ENCODE results near the gene TTC22. TPM values are rescaled to one million over a fixed set of nuclear protein-coding genes. Genes with fewer than 3 reads are reported as not detected.

The TTC22 gene
- total RNA-seq, 1 experiment from 2014 or later: 0.59 TPM

DNA sequence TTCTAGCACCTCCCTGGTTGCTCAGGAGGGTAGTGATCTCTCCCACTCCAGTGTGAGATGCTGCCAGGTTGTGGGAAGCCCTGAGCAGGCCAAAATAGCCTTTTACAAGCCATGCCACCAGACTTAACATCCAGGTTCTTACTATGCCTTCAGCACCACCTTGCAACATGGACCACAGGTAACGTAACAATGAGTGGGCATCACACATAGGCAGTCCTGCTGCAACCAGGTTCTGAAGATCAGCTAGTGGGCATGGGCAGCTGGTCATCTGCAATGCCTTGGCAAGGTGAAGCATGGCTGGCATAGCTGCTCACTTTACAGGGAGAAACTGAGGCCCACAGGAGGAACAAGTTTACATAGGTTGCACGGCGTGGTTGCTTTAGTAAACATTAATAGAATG lies 45.2 kb upstream of the TTC22 start:
- no peak overlapping the region for H3K27ac Mint-ChIP-seq
- H3K4me1 Mint-ChIP-seq: no peaks in the 10 kb centered on the region
- Histone ChIP-seq H2BK12ac (ENCODE audit: insufficient read length, low read depth, low read length) (no peak overlapping the region), H2AK5ac (ENCODE audit: insufficient read length, low read length) (no peak overlapping the region), H3K23me2 (ENCODE audit: insufficient read length, low read depth, low read length, poor library complexity, severe bottlenecking) (no peaks in the 10 kb centered on the region), H4K8ac (replicated peaks; ENCODE audit: insufficient read length, low read depth, low read length) (no peak overlapping the region), H2BK120ac (ENCODE audit: low read depth, low read length, poor library complexity, severe bottlenecking) (no peak overlapping the region), H3K4ac (ENCODE audit: low read depth, low read length) (no peak overlapping the region), H2BK5ac (ENCODE audit: insufficient read length, low read length) (no peak overlapping the region), H3K27me3 (ENCODE audit: insufficient read depth, low read length) (no peaks in the 10 kb centered on the region), H3K14ac (ENCODE audit: insufficient read depth, low read length) (no peak overlapping the region), H4K5ac (ENCODE audit: insufficient read length, low read depth, low read length) (no peak overlapping the region), H4K91ac (ENCODE audit: insufficient read length, low read depth, low read length) (no peak overlapping the region), H3K4me1 (ENCODE audit: insufficient read depth, low read length) (no peaks in the 10 kb centered on the region), H3K9ac (ENCODE audit: extremely low read depth, insufficient read length, low read length) (no peak overlapping the region), H3K23ac (ENCODE audit: insufficient read length, low read depth, low read length) (no peak overlapping the region), H2BK20ac (ENCODE audit: low read depth, low read length, poor library complexity, severe bottlenecking) (no peak overlapping the region), H3K79me2 (ENCODE audit: insufficient read depth, low read length) (no peaks in the 10 kb centered on the region), H3K56ac (ENCODE audit: insufficient read length, low read depth, low read length) (no peak overlapping the region), H3K79me1 (ENCODE audit: insufficient read depth, low read depth, low read length, poor library complexity, severe bottlenecking) (no peaks in the 10 kb centered on the region), H3K9me3 (ENCODE audit: control insufficient read depth, low read depth, low read length) (no peaks in the 10 kb centered on the region), H3K27ac (ENCODE audit: insufficient read length, low read depth, low read length) (no peak overlapping the region), H3T11ph (ENCODE audit: low read length) (no peak overlapping the region), H3K4me2 (ENCODE audit: insufficient read depth, insufficient read length, low read length) (no peak overlapping the region), H4K20me1 (ENCODE audit: control insufficient read depth, insufficient read depth, insufficient read length) (no peaks in the 10 kb centered on the region), H3K18ac (ENCODE audit: insufficient read length, low read depth, low read length) (no peak overlapping the region), H2BK15ac (ENCODE audit: low read depth, low read length) (no peak overlapping the region), H2AFZ (ENCODE audit: low read length) (no peak overlapping the region)
- H3K4me3 Mint-ChIP-seq: no peak overlapping the region
- TF ChIP-seq, protein P1, sequence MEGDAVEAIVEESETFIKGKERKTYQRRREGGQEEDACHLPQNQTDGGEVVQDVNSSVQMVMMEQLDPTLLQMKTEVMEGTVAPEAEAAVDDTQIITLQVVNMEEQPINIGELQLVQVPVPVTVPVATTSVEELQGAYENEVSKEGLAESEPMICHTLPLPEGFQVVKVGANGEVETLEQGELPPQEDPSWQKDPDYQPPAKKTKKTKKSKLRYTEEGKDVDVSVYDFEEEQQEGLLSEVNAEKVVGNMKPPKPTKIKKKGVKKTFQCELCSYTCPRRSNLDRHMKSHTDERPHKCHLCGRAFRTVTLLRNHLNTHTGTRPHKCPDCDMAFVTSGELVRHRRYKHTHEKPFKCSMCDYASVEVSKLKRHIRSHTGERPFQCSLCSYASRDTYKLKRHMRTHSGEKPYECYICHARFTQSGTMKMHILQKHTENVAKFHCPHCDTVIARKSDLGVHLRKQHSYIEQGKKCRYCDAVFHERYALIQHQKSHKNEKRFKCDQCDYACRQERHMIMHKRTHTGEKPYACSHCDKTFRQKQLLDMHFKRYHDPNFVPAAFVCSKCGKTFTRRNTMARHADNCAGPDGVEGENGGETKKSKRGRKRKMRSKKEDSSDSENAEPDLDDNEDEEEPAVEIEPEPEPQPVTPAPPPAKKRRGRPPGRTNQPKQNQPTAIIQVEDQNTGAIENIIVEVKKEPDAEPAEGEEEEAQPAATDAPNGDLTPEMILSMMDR (conservative IDR thresholded peaks at IDR 0.05): no peak
- peaks cover 26 to 41% (median 27%) of the 10 kb centered on the region in 3 experiments for H3K36me3 Mint-ChIP-seq (ENCODE audit: insufficient read depth in 1 of 3, low read depth in 3 of 3)
- peak; percentile 21 for DNase-seq
- no CpG with 5 or more reads among the region's 3 CpGs for WGBS (ENCODE audit: extremely low coverage, insufficient read length, low lambda C conversion rate)
- no peaks in the 10 kb centered on the region for H3K9me3 Mint-ChIP-seq
- peaks cover 2% of the 10 kb centered on the region; the same call in 1 of the 2 replicates for H3K27me3 Mint-ChIP-seq (ENCODE audit: low read depth)
